Measurements from ENCODE around the gene L3MBTL4.

GRCh38 chr18:6139007-6139406 is 275.7 kb downstream of the L3MBTL4 start:
- TF ChIP-seq TAF1 (IDR thresholded peaks at IDR 0.05; ENCODE audit: borderline replicate concordance, low read depth, low read length) (no peak), POLR2AphosphoS5 (IDR thresholded peaks at IDR 0.05; ENCODE audit: low read depth, low read length) (no peak), POLR2A (IDR thresholded peaks at IDR 0.05; ENCODE audit: low read depth, low read length) (no peak)

Data from GM12892 (cell line).